Activated naive CD4-positive, alpha-beta T cell treated with anti-CD3 and anti-CD28 coated beads, Interleukin-2, amount 10 ng/mL, durations not matched to agents 7 days and 5 days (primary cell): Measurements from ENCODE around the gene MAP2K2.

ENCODE experiments used
- CTCF ChIA-PET: fragments of 350-600 bp; sonication (Branson Sonifier 250); formaldehyde crosslinking; loops from one replicate; lab custom pipeline; 2021; ENCODE audit warnings: antibody characterized with exemption; lab: Charles Lee
- DNase-seq: peaks from one replicate; pipeline ENCODE4 v3.0.0-alpha.2; 2020
- H3K27ac Mint-ChIP-seq: one replicate; pipeline ENCODE4 v1.8.0; 2021; ENCODE audit warnings: mild to moderate bottlenecking, moderate library complexity, mixed read lengths
- H3K27me3 Mint-ChIP-seq: one replicate; pipeline ENCODE4 v1.8.0; 2021; ENCODE audit warnings: mild to moderate bottlenecking, mixed read lengths
- H3K36me3 Mint-ChIP-seq: one replicate; pipeline ENCODE4 v1.8.0; 2021; ENCODE audit warnings: mixed read lengths
- H3K4me1 Mint-ChIP-seq: one replicate; pipeline ENCODE4 v1.8.0; 2021; ENCODE audit warnings: mixed read lengths
- H3K4me3 Mint-ChIP-seq: one replicate; pipeline ENCODE4 v1.8.0; 2021; ENCODE audit warnings: mild to moderate bottlenecking, moderate library complexity, mixed read lengths
- H3K9me3 Mint-ChIP-seq: one replicate; pipeline ENCODE4 v1.8.0; 2021; ENCODE audit warnings: mixed read lengths

Gene MAP2K2

GRCh38 chr19:4120559-4121272 lies 3.2 kb downstream of the MAP2K2 start:
- no peaks in the 10 kb centered on the region for H3K27me3 Mint-ChIP-seq
- H3K27ac Mint-ChIP-seq, result peak overlapping the region; percentile 42
- CTCF ChIA-PET, result interaction anchor here (1.6 kb wide), 1 partner anchor 19 kb away, joined by 5 read pairs; no protein-coding TSS in a partner anchor
- peaks cover 17% of the 10 kb centered on the region for H3K36me3 Mint-ChIP-seq
- H3K9me3 Mint-ChIP-seq, result no peaks in the 10 kb centered on the region
- no peak for DNase-seq
- H3K4me3 Mint-ChIP-seq, result no peak overlapping the region
- H3K4me1 Mint-ChIP-seq, result peaks cover 44% of the 10 kb centered on the region

- Mint-ChIP-seq H3K9me3 (no peaks in the 10 kb centered on the region), H3K27ac (no peak overlapping the region), H3K27me3 (no peaks in the 10 kb centered on the region), H3K36me3 (peaks cover 24% of the 10 kb centered on the region), H3K4me3 (no peak overlapping the region), H3K4me1 (peaks cover 50% of the 10 kb centered on the region)
- CTCF ChIA-PET, result interaction anchor here (1.4 to 1.6 kb wide), 2 partner anchors 20 to 132 kb away, joined by 3 to 5 read pairs; no protein-coding TSS in a partner anchor
- no peak for DNase-seq
Measured at GRCh38 chr19:4119763-4120162, 4.2 kb downstream of the MAP2K2 start.

- Mint-ChIP-seq H3K27ac (peak overlapping the region; percentile 93), H3K4me1 (peaks cover 58% of the 10 kb centered on the region), H3K36me3 (peaks cover 50% of the 10 kb centered on the region), H3K4me3 (no peak overlapping the region), H3K9me3 (no peaks in the 10 kb centered on the region), H3K27me3 (no peaks in the 10 kb centered on the region)
- DNase-seq, result no peak
- CTCF ChIA-PET, result interaction anchor here (2.7 kb wide), 1 partner anchor 24 kb away, joined by 6 read pairs; no protein-coding TSS in a partner anchor
Measured at GRCh38 chr19:4115818-4116385, 8.0 kb downstream of the MAP2K2 start.

- CTCF ChIA-PET, result interaction anchor here (0.7 to 2.7 kb wide), 3 partner anchors 25 to 128 kb away, joined by 3 to 6 read pairs (median 3); partner anchors contain the start of gene ZBTB7A
- H3K27me3 Mint-ChIP-seq, result no peaks in the 10 kb centered on the region
- peaks cover 62% of the 10 kb centered on the region for H3K4me1 Mint-ChIP-seq
- H3K9me3 Mint-ChIP-seq, result no peaks in the 10 kb centered on the region
- peak; percentile 90 for DNase-seq
- H3K36me3 Mint-ChIP-seq, result peaks cover 57% of the 10 kb centered on the region
- peak overlapping the region; percentile 69 for H3K4me3 Mint-ChIP-seq
- peak overlapping the region; percentile 93 for H3K27ac Mint-ChIP-seq
Measured at GRCh38 chr19:4115050-4115817, 8.7 kb downstream of the MAP2K2 start.

GRCh38 chr19:4114181-4114580 lies 9.7 kb downstream of the MAP2K2 start:
- DNase-seq, result no peak
- H3K4me1 Mint-ChIP-seq, result peaks cover 71% of the 10 kb centered on the region
- peaks cover 63% of the 10 kb centered on the region for H3K36me3 Mint-ChIP-seq
- peak overlapping the region; percentile 73 for H3K27ac Mint-ChIP-seq
- CTCF ChIA-PET, result interaction anchor here (0.7 to 2.7 kb wide), 2 partner anchors 26 to 127 kb away, joined by 3 to 6 read pairs; no protein-coding TSS in a partner anchor
- H3K27me3 Mint-ChIP-seq, result no peaks in the 10 kb centered on the region
- no peaks in the 10 kb centered on the region for H3K9me3 Mint-ChIP-seq
- H3K4me3 Mint-ChIP-seq, result no peak overlapping the region

- no peaks in the 10 kb centered on the region for H3K27me3 Mint-ChIP-seq
- H3K27ac Mint-ChIP-seq, result peak overlapping the region; percentile 57
- peaks cover 69% of the 10 kb centered on the region for H3K36me3 Mint-ChIP-seq
- peaks cover 77% of the 10 kb centered on the region for H3K4me1 Mint-ChIP-seq
- CTCF ChIA-PET, result no interaction called here
- DNase-seq, result no peak
- H3K9me3 Mint-ChIP-seq, result no peaks in the 10 kb centered on the region
- no peak overlapping the region for H3K4me3 Mint-ChIP-seq
Measured at GRCh38 chr19:4113398-4114088, 10.4 kb downstream of the MAP2K2 start.

- Mint-ChIP-seq H3K27ac (no peak overlapping the region), H3K4me1 (peaks cover 83% of the 10 kb centered on the region), H3K36me3 (peaks cover 73% of the 10 kb centered on the region), H3K9me3 (no peaks in the 10 kb centered on the region), H3K4me3 (no peak overlapping the region), H3K27me3 (no peaks in the 10 kb centered on the region)
- DNase-seq, result no peak
- CTCF ChIA-PET, result no interaction called here
Measured at GRCh38 chr19:4112367-4112766, 11.6 kb downstream of the MAP2K2 start.

- no peaks in the 10 kb centered on the region for H3K27me3 Mint-ChIP-seq
- H3K36me3 Mint-ChIP-seq, result peaks cover 72% of the 10 kb centered on the region
- peak overlapping the region; percentile 96 for H3K27ac Mint-ChIP-seq
- CTCF ChIA-PET, result interaction anchor here (1.0 to 2.3 kb wide), 2 partner anchors 21 to 30 kb away, joined by 6 to 7 read pairs; no protein-coding TSS in a partner anchor
- H3K4me1 Mint-ChIP-seq, result peaks cover 84% of the 10 kb centered on the region
- peak overlapping the region; percentile 18 for H3K4me3 Mint-ChIP-seq
- no peak for DNase-seq
- no peaks in the 10 kb centered on the region for H3K9me3 Mint-ChIP-seq
Measured at GRCh38 chr19:4109626-4109945, 14.3 kb downstream of the MAP2K2 start.

- peaks cover 85% of the 10 kb centered on the region for H3K4me1 Mint-ChIP-seq
- peak; percentile 88 for DNase-seq
- CTCF ChIA-PET, result interaction anchor here (1.0 to 2.3 kb wide), 2 partner anchors 20 to 31 kb away, joined by 6 to 7 read pairs; no protein-coding TSS in a partner anchor
- H3K27ac Mint-ChIP-seq, result peak overlapping the region; percentile 96
- peaks cover 69% of the 10 kb centered on the region for H3K36me3 Mint-ChIP-seq
- no peaks in the 10 kb centered on the region for H3K27me3 Mint-ChIP-seq
- peak overlapping the region; percentile 53 for H3K4me3 Mint-ChIP-seq
- no peaks in the 10 kb centered on the region for H3K9me3 Mint-ChIP-seq
Measured at GRCh38 chr19:4108767-4109625, 14.9 kb downstream of the MAP2K2 start.

- H3K27ac Mint-ChIP-seq, result peak overlapping the region; percentile 97
- H3K27me3 Mint-ChIP-seq, result no peaks in the 10 kb centered on the region
- H3K9me3 Mint-ChIP-seq, result no peaks in the 10 kb centered on the region
- DNase-seq, result peak; percentile 39
- H3K4me1 Mint-ChIP-seq, result peaks cover 46% of the 10 kb centered on the region
- H3K36me3 Mint-ChIP-seq, result peaks cover 31% of the 10 kb centered on the region
- CTCF ChIA-PET, result no interaction called here
- no peak overlapping the region for H3K4me3 Mint-ChIP-seq
Measured at GRCh38 chr19:4103080-4103433, 20.9 kb downstream of the MAP2K2 start.

- no peaks in the 10 kb centered on the region for H3K9me3 Mint-ChIP-seq
- H3K27me3 Mint-ChIP-seq, result no peaks in the 10 kb centered on the region
- CTCF ChIA-PET, result no interaction called here
- H3K36me3 Mint-ChIP-seq, result peaks cover 31% of the 10 kb centered on the region
- H3K4me3 Mint-ChIP-seq, result no peak overlapping the region
- peaks cover 40% of the 10 kb centered on the region for H3K4me1 Mint-ChIP-seq
- H3K27ac Mint-ChIP-seq, result peak overlapping the region; percentile 37
- no peak for DNase-seq
Measured at GRCh38 chr19:4102339-4103079, 21.4 kb downstream of the MAP2K2 start.

GRCh38 chr19:4101496-4101770 lies 22.5 kb downstream of the MAP2K2 start:
- CTCF ChIA-PET, result interaction anchor here (1.4 kb wide), 1 partner anchor 39 kb away, joined by 5 read pairs; no protein-coding TSS in a partner anchor
- H3K36me3 Mint-ChIP-seq, result peaks cover 29% of the 10 kb centered on the region
- peaks cover 33% of the 10 kb centered on the region for H3K4me1 Mint-ChIP-seq
- H3K9me3 Mint-ChIP-seq, result no peaks in the 10 kb centered on the region
- no peak overlapping the region for H3K27ac Mint-ChIP-seq
- no peaks in the 10 kb centered on the region for H3K27me3 Mint-ChIP-seq
- H3K4me3 Mint-ChIP-seq, result no peak overlapping the region
- DNase-seq, result no peak
